Mesenchymal stem cell (in vitro differentiated cells and primary cell): ENCODE results near the gene TMEM129.

Experiments used
- DNase-seq: peaks from one replicate; pipeline ENCODE4 v3.0.0-alpha.2; 2013
- H2AFZ ChIP-seq: one replicate; pipeline ENCODE4 v1.6.1; 2013; ENCODE audit warnings: low read depth, mild to moderate bottlenecking, control low read depth, inconsistent platforms, low read length, moderate library complexity
- H2AK5ac ChIP-seq: 2 replicates; pipeline ENCODE4 v1.6.1; 2013; ENCODE audit warnings: low read length, moderate library complexity, mild to moderate bottlenecking, inconsistent platforms; ENCODE audit not compliant: severe bottlenecking
- H2BK120ac ChIP-seq: one replicate; pipeline ENCODE4 v1.6.1; 2013; ENCODE audit warnings: low read depth, mild to moderate bottlenecking, inconsistent platforms, low read length, moderate library complexity
- H2BK12ac ChIP-seq, 2 experiments: one replicate each; pipeline ENCODE4 v1.6.1; 2013; ENCODE audit warnings: inconsistent platforms in 2 of 2, low read length in 2 of 2, mild to moderate bottlenecking in 2 of 2, moderate library complexity in 2 of 2, control low read depth in 1 of 2
- H2BK15ac ChIP-seq: one replicate; pipeline ENCODE4 v1.6.1; 2013; ENCODE audit warnings: mild to moderate bottlenecking, low read depth, inconsistent platforms; ENCODE audit not compliant: poor library complexity, severe bottlenecking
- H2BK5ac ChIP-seq: 2 replicates; pipeline ENCODE4 v1.6.1; 2013; ENCODE audit warnings: low read depth, mild to moderate bottlenecking, low read length, control low read depth, inconsistent platforms; ENCODE audit not compliant: poor library complexity, severe bottlenecking
- H3K14ac ChIP-seq, 2 experiments: one replicate each; pipeline ENCODE4 v1.6.1; 2013; ENCODE audit warnings: inconsistent platforms in 2 of 2, low read length in 2 of 2, control low read depth in 1 of 2, mild to moderate bottlenecking in 1 of 2, moderate library complexity in 1 of 2
- H3K18ac ChIP-seq, 2 experiments: one replicate each; pipeline ENCODE4 v1.6.1; 2013; ENCODE audit warnings: inconsistent platforms in 2 of 2, low read length in 2 of 2, control low read depth in 1 of 2, low read depth in 1 of 2, mild to moderate bottlenecking in 1 of 2
- H3K23ac ChIP-seq, 2 experiments: one replicate each; pipeline ENCODE4 v1.6.1; 2013; ENCODE audit warnings: inconsistent platforms in 2 of 2, low read length in 2 of 2, mild to moderate bottlenecking in 2 of 2, moderate library complexity in 2 of 2, control low read depth in 1 of 2
- H3K27ac ChIP-seq: 2 replicates; pipeline ENCODE4 v1.5.1; 2013; ENCODE audit warnings: mild to moderate bottlenecking, moderate library complexity, low read length, control low read depth, inconsistent platforms; ENCODE audit not compliant: poor library complexity, severe bottlenecking
- H3K27me3 ChIP-seq, 2 experiments: 2 replicates each; pipeline versions ENCODE4 v1.6.1 to v1.7.0; 2013; ENCODE audit warnings: low read length in 2 of 2, mild to moderate bottlenecking in 2 of 2, moderate library complexity in 2 of 2, control low read depth in 1 of 2, inconsistent platforms in 1 of 2; ENCODE audit not compliant: control insufficient read depth in 1 of 2, insufficient read depth in 1 of 2
- H3K36me3 ChIP-seq, 2 experiments: 2 replicates each; pipeline versions ENCODE4 v1.6.1 to v1.7.0; 2013; ENCODE audit warnings: low read length in 2 of 2, control low read depth in 1 of 2, inconsistent platforms in 1 of 2, low read depth in 1 of 2, mild to moderate bottlenecking in 1 of 2; ENCODE audit not compliant: insufficient read depth in 2 of 2, control insufficient read depth in 1 of 2
- H3K4ac ChIP-seq, 2 experiments: one replicate each; pipeline ENCODE4 v1.6.1; 2013; ENCODE audit warnings: inconsistent platforms in 2 of 2, low read length in 2 of 2, mild to moderate bottlenecking in 2 of 2, moderate library complexity in 2 of 2, control low read depth in 1 of 2, low read depth in 1 of 2
- H3K4me1 ChIP-seq: 2 replicates; pipeline ENCODE4 v1.6.1; 2013; ENCODE audit warnings: low read depth, low read length, control low read depth; ENCODE audit not compliant: control insufficient read depth, insufficient read depth
- H3K4me2 ChIP-seq: 2 replicates; pipeline ENCODE4 v1.6.1; 2013; ENCODE audit warnings: low read length, mild to moderate bottlenecking, inconsistent platforms; ENCODE audit not compliant: poor library complexity, severe bottlenecking
- H3K4me3 ChIP-seq, 2 experiments: 2 replicates each; pipeline versions ENCODE4 v1.5.1 to v1.7.0; 2013; ENCODE audit warnings: low read length in 2 of 2, mild to moderate bottlenecking in 2 of 2, control low read depth in 1 of 2, low read depth in 1 of 2; ENCODE audit not compliant: insufficient read depth in 1 of 2
- H3K79me1 ChIP-seq: replicated peaks from 2 replicates; pipeline ENCODE4 v1.6.1; 2013; ENCODE audit warnings: mild to moderate bottlenecking, control low read depth, low read length, inconsistent platforms; ENCODE audit not compliant: poor library complexity, severe bottlenecking
- H3K9ac ChIP-seq: 2 replicates; pipeline ENCODE4 v1.7.0; 2013; ENCODE audit warnings: mild to moderate bottlenecking, low read length, moderate library complexity
- H3K9me3 ChIP-seq: 2 replicates; pipeline ENCODE4 v1.7.0; 2013; ENCODE audit warnings: mild to moderate bottlenecking, low read length; ENCODE audit not compliant: control insufficient read depth
- H4K8ac ChIP-seq: one replicate; pipeline ENCODE4 v1.6.1; 2013; ENCODE audit warnings: inconsistent platforms, mild to moderate bottlenecking, low read length, moderate library complexity
- H4K91ac ChIP-seq: one replicate; pipeline ENCODE4 v1.6.1; 2013; ENCODE audit warnings: mild to moderate bottlenecking, low read length, inconsistent platforms
- WGBS: methylation state at CpG from one replicate; pipeline ENCODE4 v1.1.7; 2013; ENCODE audit warnings: mixed read lengths; 5-methylcytosine and 5-hydroxymethylcytosine counted together

Gene TMEM129

DNA sequence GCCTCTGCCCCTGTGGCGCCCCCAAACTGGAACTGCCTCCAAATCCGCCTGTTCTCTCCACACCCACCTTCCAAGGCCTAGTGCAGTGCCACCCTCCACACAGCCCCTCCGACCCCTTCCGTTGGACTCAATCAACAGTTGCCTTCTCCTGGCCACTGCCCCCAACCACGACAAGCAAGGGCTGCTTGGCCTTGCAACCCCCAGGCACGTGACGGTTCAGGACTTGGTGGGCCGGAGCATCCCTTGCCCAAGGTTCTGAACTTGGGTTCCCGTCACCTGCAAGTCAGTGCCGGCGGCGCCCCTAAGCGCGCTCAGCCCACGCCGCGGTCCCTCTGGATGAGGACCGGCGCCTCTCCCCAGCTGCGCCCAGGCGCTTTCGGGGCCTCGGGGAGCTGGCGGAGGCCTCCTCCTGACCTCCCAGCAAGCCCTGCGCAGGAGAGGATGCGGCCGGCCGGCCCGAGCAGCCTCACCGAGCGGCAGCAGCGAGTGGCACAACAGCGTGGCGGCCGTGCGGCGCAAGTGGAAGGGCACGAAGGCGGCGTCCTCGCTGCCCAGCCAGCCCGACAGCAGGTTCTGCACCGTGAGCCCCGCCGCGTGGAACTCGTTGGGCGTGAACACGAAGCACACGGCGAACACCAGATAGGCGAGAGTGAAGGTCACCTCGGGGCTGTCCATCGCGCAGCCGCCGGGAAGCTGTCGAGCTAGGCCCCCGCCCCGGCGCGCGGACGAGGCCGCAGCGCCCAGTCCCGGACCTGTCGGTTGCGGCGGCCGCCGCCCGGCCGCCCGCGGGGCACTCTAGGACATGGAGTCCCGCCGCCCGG lies 750 bp downstream of the TMEM129 start:
- peak overlapping the region; percentile 55 for H2AFZ ChIP-seq
- H2BK5ac ChIP-seq: no peak overlapping the region
- H2BK15ac ChIP-seq: peak overlapping the region; percentile 60
- H3K79me1 ChIP-seq: peaks cover 24% of the 10 kb centered on the region
- peak overlapping the region in 1 of 2 experiments; percentile 55 for H2BK12ac ChIP-seq
- peak overlapping the region; percentile 89 for H4K91ac ChIP-seq
- H2BK120ac ChIP-seq: no peak overlapping the region
- H3K27ac ChIP-seq: peak overlapping the region; percentile 43
- 4% methylated on average over 70 of the region's 79 CpGs for WGBS
- H3K4me3 ChIP-seq: peak overlapping the region; percentile 74 to 93
- peak overlapping the region; percentile 93 for H3K9ac ChIP-seq
- DNase-seq: peak; percentile 63
- H3K4me2 ChIP-seq: peak overlapping the region; percentile 81
- no peaks in the 10 kb centered on the region for H3K9me3 ChIP-seq
- H3K4ac ChIP-seq: peak overlapping the region; percentile 71 to 93
- peak overlapping the region; percentile 78 to 95 for H3K18ac ChIP-seq
- H3K27me3 ChIP-seq: no peaks in the 10 kb centered on the region
- H4K8ac ChIP-seq: peak overlapping the region; percentile 100
- H3K23ac ChIP-seq: peak overlapping the region in 1 of 2 experiments; percentile 70
- peaks cover 38 to 39% of the 10 kb centered on the region in 2 experiments for H3K36me3 ChIP-seq
- peak overlapping the region in 1 of 2 experiments; percentile 86 for H3K14ac ChIP-seq
- H3K4me1 ChIP-seq: peaks cover 43% of the 10 kb centered on the region
- no peak overlapping the region for H2AK5ac ChIP-seq

DNA sequence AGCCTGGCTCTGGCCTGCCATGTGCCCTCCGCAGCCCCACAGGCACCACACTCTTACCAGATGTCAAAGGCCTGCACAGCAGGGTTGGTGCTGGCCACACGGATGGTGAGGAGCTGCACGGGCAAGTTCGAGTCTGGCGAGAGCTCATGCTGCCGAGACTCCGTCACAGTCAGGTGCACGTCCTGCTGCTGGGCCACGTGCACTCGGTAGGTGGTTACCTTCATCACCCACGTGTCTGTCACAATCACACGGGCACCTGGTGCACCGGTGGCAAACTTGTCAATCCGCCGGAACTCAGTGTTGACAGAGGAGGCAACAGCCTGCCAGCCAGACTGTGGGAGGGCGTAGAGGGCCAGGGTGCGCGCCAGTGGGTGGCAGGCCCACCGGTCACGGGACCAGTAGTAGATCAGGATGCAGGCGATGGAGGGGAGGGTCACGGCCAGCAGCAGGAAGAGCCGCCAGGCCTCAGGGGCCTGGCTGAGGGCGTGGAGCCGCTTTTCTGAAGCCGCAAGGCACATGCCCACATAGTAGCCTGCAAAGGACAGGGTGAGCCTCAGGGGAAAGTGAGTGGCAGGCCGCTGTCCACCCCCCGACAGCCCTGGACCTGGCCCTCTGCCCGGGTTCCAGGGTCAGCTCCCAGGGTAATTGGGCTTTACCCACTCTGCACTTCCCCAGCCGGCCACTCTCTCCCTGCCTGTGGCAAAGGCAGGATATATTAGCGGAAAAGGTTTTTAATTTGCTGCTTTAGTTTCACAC lies 2.9 kb downstream of the TMEM129 start:
- Histone ChIP-seq H2BK15ac (no peak overlapping the region), H4K8ac (no peak overlapping the region), H3K36me3 (peaks cover 30 to 34% of the 10 kb centered on the region in 2 experiments)

DNA sequence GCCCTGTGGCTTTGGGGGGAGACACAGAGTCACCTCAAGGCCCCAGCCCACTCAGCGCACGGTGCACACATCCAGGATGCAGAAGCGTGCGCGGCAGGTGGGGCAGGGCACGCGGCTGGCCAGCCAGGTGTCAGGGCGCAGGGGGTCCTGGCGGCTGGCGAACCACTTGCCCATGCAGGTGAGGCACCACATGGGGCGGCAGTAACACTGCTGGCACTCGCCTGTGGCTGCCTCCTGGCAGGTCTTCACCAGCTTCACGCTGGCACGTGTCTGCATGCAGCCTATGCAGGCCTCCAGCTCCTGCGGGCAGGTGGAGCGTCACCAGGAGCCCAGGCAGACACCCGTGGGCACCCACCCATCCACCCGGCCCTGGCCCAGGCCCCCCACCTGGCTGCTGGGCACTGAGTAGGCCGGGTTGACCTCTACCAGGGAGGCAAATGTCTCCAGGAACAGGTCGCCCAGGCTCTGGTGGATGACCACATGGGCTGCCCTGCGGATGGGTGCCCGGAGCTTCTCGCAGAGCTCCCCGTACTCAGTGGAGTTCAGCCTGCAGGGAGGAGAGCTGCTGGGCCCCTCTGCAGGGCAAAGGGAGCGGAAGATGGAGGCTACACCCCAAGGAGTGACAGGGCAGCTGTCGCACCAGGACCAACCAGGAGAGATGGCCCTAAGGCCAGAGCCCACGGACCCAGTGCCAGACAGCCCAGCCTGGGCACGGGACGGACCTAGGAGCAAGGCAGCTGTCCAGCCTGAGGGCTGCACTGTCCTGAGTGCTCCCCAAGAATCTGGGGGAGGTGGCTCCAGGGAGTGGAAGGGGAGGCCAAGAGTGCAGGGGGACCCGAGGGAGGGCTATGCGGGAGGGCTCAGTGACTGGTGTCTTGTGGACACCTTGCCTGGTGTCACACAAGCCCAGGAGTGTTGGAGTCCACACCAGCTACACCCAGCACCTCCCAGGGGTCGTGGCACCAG lies 3.7 kb downstream of the TMEM129 start:
- Histone ChIP-seq H2BK5ac (no peak overlapping the region), H3K4ac (no peak overlapping the region), H2AFZ (no peak overlapping the region), H4K91ac (peak overlapping the region; percentile 37), H2BK15ac (no peak overlapping the region), H3K4me2 (no peak overlapping the region), H2BK120ac (no peak overlapping the region), H3K36me3 (peaks cover 30 to 34% of the 10 kb centered on the region in 2 experiments), H3K27me3 (no peaks in the 10 kb centered on the region), H3K9me3 (no peaks in the 10 kb centered on the region), H3K79me1 (peaks cover 24% of the 10 kb centered on the region), H3K27ac (no peak overlapping the region), H3K9ac (no peak overlapping the region), H3K18ac (no peak overlapping the region), H3K4me1 (peaks cover 40% of the 10 kb centered on the region), H3K4me3 (no peak overlapping the region), H2BK12ac (no peak overlapping the region), H3K23ac (no peak overlapping the region), H3K14ac (no peak overlapping the region), H2AK5ac (no peak overlapping the region), H4K8ac (no peak overlapping the region)
- no peak for DNase-seq
- WGBS: 97% methylated on average over 32 of the region's 32 CpGs

More for the DNA sequence above, 2.9 kb downstream of the TMEM129 start:
- H3K9me3 ChIP-seq: no peaks in the 10 kb centered on the region
- no peak overlapping the region for H3K27ac ChIP-seq
- 95% methylated on average over 30 of the region's 31 CpGs for WGBS
- no peaks in the 10 kb centered on the region for H3K27me3 ChIP-seq
- no peak overlapping the region for H2BK5ac ChIP-seq
- H3K79me1 ChIP-seq: peaks cover 21% of the 10 kb centered on the region
- H3K14ac ChIP-seq: no peak overlapping the region
- no peak overlapping the region for H3K18ac ChIP-seq
- no peak overlapping the region for H2AFZ ChIP-seq
- H2BK120ac ChIP-seq: no peak overlapping the region
- no peak overlapping the region for H3K9ac ChIP-seq
- no peak overlapping the region for H3K4me3 ChIP-seq
- no peak overlapping the region for H3K23ac ChIP-seq
- DNase-seq: no peak
- H4K91ac ChIP-seq: no peak overlapping the region
- H2AK5ac ChIP-seq: no peak overlapping the region
- H3K4me2 ChIP-seq: no peak overlapping the region
- peaks cover 42% of the 10 kb centered on the region for H3K4me1 ChIP-seq
- H3K4ac ChIP-seq: no peak overlapping the region
- H2BK12ac ChIP-seq: no peak overlapping the region
